Measurements from ENCODE around the gene MSH5. TPM values are rescaled to one million over a fixed set of nuclear protein-coding genes. Genes with fewer than 3 reads are reported as not detected.
A peak's percentile ranks its signal among the peaks of the same experiment; 100 is the strongest.

MSH5 gene
- total and polyA plus RNA-seq, 3 experiments from 2014 or later, result 2.0 to 39.8 (median 36.4) TPM

GRCh38 chr6:31775184-31775583 lies 35.4 kb downstream of the MSH5 start:
- no peak overlapping the region for H3K4me3 ChIP-seq (ENCODE audit: low read length)
- Mint-ChIP-seq H3K4me1 (peaks cover 36 to 47% (median 40%) of the 10 kb centered on the region in 3 donors), H3K27ac (peak overlapping the region in 3 of 8 donors; percentile 30 to 86 (median 56)), H3K4me3 (peak overlapping the region in 2 of 7 donors; percentile 29 to 54), H3K27me3 (peaks cover 0 to 2% of the 10 kb centered on the region in 2 donors), H3K9me3 (peaks cover 0 to 5% (median 0%) of the 10 kb centered on the region in 5 donors), H3K36me3 (peaks cover 0 to 17% (median 1%) of the 10 kb centered on the region in 3 donors)
- no peak overlapping the region for H3K27ac ChIP-seq (ENCODE audit: low read depth, low read length)
- H3K36me3 ChIP-seq (ENCODE audit: insufficient read depth, low read length), result no peaks in the 10 kb centered on the region
- ChIA-PET POLR2A (no interaction called here), CTCF (interaction anchor here (1.2 kb wide), 1 partner anchor 45 kb away, joined by 3 read pairs; no protein-coding TSS in a partner anchor)
- no peaks in the 10 kb centered on the region for H3K9me3 ChIP-seq (ENCODE audit: low read length)
- H3K27me3 ChIP-seq (ENCODE audit: insufficient read depth, low read length, poor library complexity, severe bottlenecking), result no peaks in the 10 kb centered on the region
- peaks cover 53% of the 10 kb centered on the region for H3K4me1 ChIP-seq (ENCODE audit: insufficient read depth, low read length)
- DNase-seq, result no peak

- H3K4me1 ChIP-seq (ENCODE audit: insufficient read depth, low read length), result peaks cover 50% of the 10 kb centered on the region
- POLR2A ChIA-PET, result no interaction called here
Measured at GRCh38 chr6:31775633-31776484, 36.1 kb downstream of the MSH5 start.

GRCh38 chr6:31776485-31776988 lies 36.7 kb downstream of the MSH5 start:
- DNase-seq, result no peak
- H3K9me3 Mint-ChIP-seq, result peaks cover 0 to 3% (median 0%) of the 10 kb centered on the region in 5 donors
- H3K36me3 Mint-ChIP-seq, result peaks cover 0 to 29% (median 1%) of the 10 kb centered on the region in 3 donors
- peaks cover 0 to 2% of the 10 kb centered on the region in 2 donors for H3K27me3 Mint-ChIP-seq
- Histone ChIP-seq H3K27ac (ENCODE audit: low read depth, low read length) (peak overlapping the region; percentile 70), H3K36me3 (ENCODE audit: insufficient read depth, low read length) (peaks cover 5% of the 10 kb centered on the region), H3K27me3 (ENCODE audit: insufficient read depth, low read length, poor library complexity, severe bottlenecking) (no peaks in the 10 kb centered on the region), H3K9me3 (ENCODE audit: low read length) (no peaks in the 10 kb centered on the region), H3K4me3 (ENCODE audit: low read length) (peak overlapping the region; percentile 17), H3K4me1 (ENCODE audit: insufficient read depth, low read length) (peaks cover 44% of the 10 kb centered on the region)
- POLR2A ChIA-PET, result no interaction called here
- CTCF ChIA-PET, result no interaction called here
- H3K4me1 Mint-ChIP-seq, result peaks cover 30 to 40% (median 34%) of the 10 kb centered on the region in 3 donors
- H3K4me3 Mint-ChIP-seq, result peak overlapping the region in 6 of 7 donors; percentile 41 to 67 (median 54)
- peak overlapping the region; percentile 45 to 83 (median 66) for H3K27ac Mint-ChIP-seq

More at GRCh38 chr6:31775633-31776484, 36.1 kb downstream of the MSH5 start:
- H3K9me3 ChIP-seq (ENCODE audit: low read length), result no peaks in the 10 kb centered on the region
- Mint-ChIP-seq H3K9me3 (peaks cover 0 to 5% (median 0%) of the 10 kb centered on the region in 5 donors), H3K4me3 (peak overlapping the region in 6 of 7 donors; percentile 16 to 67 (median 47)), H3K27me3 (peaks cover 0 to 2% of the 10 kb centered on the region in 2 donors), H3K4me1 (peaks cover 36 to 47% (median 40%) of the 10 kb centered on the region in 3 donors), H3K36me3 (peaks cover 0 to 24% (median 1%) of the 10 kb centered on the region in 3 donors), H3K27ac (peak overlapping the region in 7 of 8 donors; percentile 45 to 86 (median 68))
- CTCF ChIA-PET, result no interaction called here
- no peak overlapping the region for H3K4me3 ChIP-seq (ENCODE audit: low read length)
- H3K36me3 ChIP-seq (ENCODE audit: insufficient read depth, low read length), result peaks cover 4% of the 10 kb centered on the region
- no peak for DNase-seq
- no peaks in the 10 kb centered on the region for H3K27me3 ChIP-seq (ENCODE audit: insufficient read depth, low read length, poor library complexity, severe bottlenecking)
- H3K27ac ChIP-seq (ENCODE audit: low read depth, low read length), result peak overlapping the region; percentile 70

GRCh38 chr6:31776989-31777666 lies 37.3 kb downstream of the MSH5 start, which contains the start of gene VWA7:
Gene VWA7, minus strand, starts transcription at chr6:31777328. Its CDS starts 549 bp downstream, at chr6:31776779.
- peak in 4 of 5 donors; percentile 42 to 80 (median 53) for DNase-seq
- peaks cover 39% of the 10 kb centered on the region for H3K4me1 ChIP-seq (ENCODE audit: insufficient read depth, low read length)
- Mint-ChIP-seq H3K36me3 (peaks cover 0 to 35% (median 1%) of the 10 kb centered on the region in 3 donors), H3K9me3 (peaks cover 0 to 2% (median 0%) of the 10 kb centered on the region in 5 donors), H3K27ac (peak within 1 kb of the TSS; percentile 45 to 83 (median 74)), H3K27me3 (peaks cover 0 to 2% of the 10 kb centered on the region in 2 donors), H3K4me1 (peaks cover 28 to 36% (median 31%) of the 10 kb centered on the region in 3 donors), H3K4me3 (peak within 1 kb of the TSS in 6 of 7 donors; percentile 41 to 84 (median 54))
- peak within 1 kb of the TSS; percentile 17 for H3K4me3 ChIP-seq (ENCODE audit: low read length)
- no peaks in the 10 kb centered on the region for H3K27me3 ChIP-seq (ENCODE audit: insufficient read depth, low read length, poor library complexity, severe bottlenecking)
- peaks cover 5% of the 10 kb centered on the region for H3K36me3 ChIP-seq (ENCODE audit: insufficient read depth, low read length)
- CTCF ChIA-PET, result interaction anchor here (0.8 kb wide), 1 partner anchor 14 kb away, joined by 5 read pairs; no protein-coding TSS in a partner anchor
- H3K9me3 ChIP-seq (ENCODE audit: low read length), result no peaks in the 10 kb centered on the region
- peak within 1 kb of the TSS; percentile 70 for H3K27ac ChIP-seq (ENCODE audit: low read depth, low read length)
- POLR2A ChIA-PET, result no interaction called here

- Histone ChIP-seq H3K36me3 (ENCODE audit: insufficient read depth, low read length) (peaks cover 8% of the 10 kb centered on the region), H3K27ac (ENCODE audit: low read depth, low read length) (peak overlapping the region; percentile 70), H3K4me3 (ENCODE audit: low read length) (no peak overlapping the region), H3K4me1 (ENCODE audit: insufficient read depth, low read length) (peaks cover 36% of the 10 kb centered on the region), H3K27me3 (ENCODE audit: insufficient read depth, low read length, poor library complexity, severe bottlenecking) (no peaks in the 10 kb centered on the region), H3K9me3 (ENCODE audit: low read length) (no peaks in the 10 kb centered on the region)
- ChIA-PET POLR2A (interaction anchor here (1.2 kb wide), 1 partner anchor 8 kb away, joined by 3 read pairs; no protein-coding TSS in a partner anchor), CTCF (interaction anchor here (0.8 kb wide), 1 partner anchor 14 kb away, joined by 5 read pairs; no protein-coding TSS in a partner anchor)
- peaks cover 0 to 2% of the 10 kb centered on the region in 2 donors for H3K27me3 Mint-ChIP-seq
- peaks cover 25 to 31% (median 25%) of the 10 kb centered on the region in 3 donors for H3K4me1 Mint-ChIP-seq
- peak overlapping the region in 7 of 8 donors; percentile 47 to 80 (median 73) for H3K27ac Mint-ChIP-seq
- no peaks in the 10 kb centered on the region for H3K9me3 Mint-ChIP-seq
- no peak for DNase-seq
- peak overlapping the region in 1 of 7 donors; percentile 84 for H3K4me3 Mint-ChIP-seq
- peaks cover 0 to 40% (median 1%) of the 10 kb centered on the region in 3 donors for H3K36me3 Mint-ChIP-seq
Measured at GRCh38 chr6:31777667-31778050, 37.9 kb downstream of the MSH5 start.

GRCh38 chr6:31778193-31778592 lies 38.4 kb downstream of the MSH5 start:
- peaks cover 20 to 27% (median 21%) of the 10 kb centered on the region in 3 donors for H3K4me1 Mint-ChIP-seq
- H3K4me3 Mint-ChIP-seq, result no peak overlapping the region
- peak overlapping the region in 3 of 8 donors; percentile 32 to 80 (median 47) for H3K27ac Mint-ChIP-seq
- H3K9me3 Mint-ChIP-seq, result no peaks in the 10 kb centered on the region
- Histone ChIP-seq H3K27ac (ENCODE audit: low read depth, low read length) (peak overlapping the region; percentile 70), H3K4me1 (ENCODE audit: insufficient read depth, low read length) (peaks cover 30% of the 10 kb centered on the region), H3K9me3 (ENCODE audit: low read length) (no peaks in the 10 kb centered on the region), H3K36me3 (ENCODE audit: insufficient read depth, low read length) (peaks cover 11% of the 10 kb centered on the region), H3K4me3 (ENCODE audit: low read length) (no peak overlapping the region), H3K27me3 (ENCODE audit: insufficient read depth, low read length, poor library complexity, severe bottlenecking) (no peaks in the 10 kb centered on the region)
- DNase-seq, result no peak
- H3K36me3 Mint-ChIP-seq, result peaks cover 0 to 44% (median 1%) of the 10 kb centered on the region in 3 donors
- ChIA-PET CTCF (no interaction called here), POLR2A (interaction anchor here (1.2 kb wide), 1 partner anchor 9 kb away, joined by 3 read pairs; no protein-coding TSS in a partner anchor)
- peaks cover 0 to 2% of the 10 kb centered on the region in 2 donors for H3K27me3 Mint-ChIP-seq
